ENCODE data around the gene NEK10.
"Not testable (repeated sequence)": the region's sequence is repeated elsewhere in the genome, so short reads cannot be mapped to it uniquely, and the experiment has no call there.

Gene NEK10

GRCh38 chr3:27353221-27353620, 16.0 kb downstream of the NEK10 start:
- DNase-seq, result no peak

DNA sequence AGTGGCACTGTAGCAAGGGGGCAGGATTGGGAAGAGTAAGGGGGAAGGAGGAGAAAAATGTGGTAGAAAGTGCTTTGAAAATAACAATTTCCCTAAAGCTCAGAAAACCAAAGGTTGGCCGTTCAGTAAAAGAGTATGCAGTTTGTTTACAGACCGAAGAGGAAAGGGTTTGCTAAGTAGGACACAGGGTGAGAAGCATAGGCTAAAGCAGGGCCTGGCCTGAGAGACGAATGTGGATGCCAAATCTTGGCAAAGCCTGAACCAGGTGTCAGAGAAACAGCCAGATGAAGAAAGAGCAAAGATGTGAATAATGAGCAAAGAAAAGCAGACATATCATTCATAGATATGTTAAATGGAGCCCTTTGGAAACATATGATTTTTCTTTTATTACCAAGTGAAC, 17.1 kb downstream of the NEK10 start:
- DNase-seq, result no peak

- DNase-seq, result no peak
Observed at GRCh38 chr3:27349832-27350231, 19.4 kb downstream of the NEK10 start.

- no peak for DNase-seq
Observed at GRCh38 chr3:27345959-27346865, 23.0 kb downstream of the NEK10 start.

- peak; percentile 2 to 20 for DNase-seq
Observed at GRCh38 chr3:27345493-27345892, 23.7 kb downstream of the NEK10 start.

GRCh38 chr3:27345045-27345444, 24.1 kb downstream of the NEK10 start:
- no peak for DNase-seq

GRCh38 chr3:27344192-27344591, 25.0 kb downstream of the NEK10 start:
- no peak for DNase-seq

DNA sequence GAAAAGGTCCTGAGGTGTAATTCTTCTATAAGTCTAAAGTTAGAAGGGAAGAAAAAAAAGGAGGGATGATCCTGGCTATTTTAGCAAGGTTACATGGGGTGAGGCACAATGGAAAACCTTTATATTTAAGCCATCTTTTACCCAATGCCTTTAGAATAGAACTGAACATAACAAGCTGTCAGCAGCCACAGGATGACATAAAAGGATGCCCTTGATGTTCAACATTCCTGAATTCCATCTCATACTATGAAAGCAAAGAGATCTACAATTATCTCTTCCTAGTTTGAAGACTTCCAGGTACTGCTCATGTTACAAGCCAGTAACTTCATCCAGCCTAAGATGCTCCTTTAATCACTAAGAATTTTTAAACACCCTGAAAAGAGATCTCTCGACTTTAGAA, 26.9 kb downstream of the NEK10 start:
- DNase-seq, result no peak

DNA sequence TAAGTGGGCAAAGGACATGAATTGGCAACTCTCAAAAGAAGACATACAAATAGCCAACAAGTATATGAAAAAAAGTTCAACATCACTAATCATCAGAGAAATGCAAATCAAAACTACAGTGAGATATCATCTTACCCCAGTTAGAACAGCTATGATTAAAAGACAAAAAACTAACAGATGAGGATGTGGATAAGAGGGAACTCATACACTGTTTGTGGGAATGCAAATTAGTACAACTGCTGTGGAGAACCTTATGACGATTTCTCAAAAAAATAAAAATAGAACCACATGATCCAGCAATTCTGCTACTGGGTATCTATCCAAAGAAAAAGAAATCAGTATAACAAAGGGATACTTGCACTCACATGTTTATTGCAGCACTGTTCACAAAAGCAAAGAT, 28.6 kb downstream of the NEK10 start:
- no peak for DNase-seq

- DNase-seq, result no peak
Observed at GRCh38 chr3:27335571-27335970, 33.6 kb downstream of the NEK10 start.

DNA sequence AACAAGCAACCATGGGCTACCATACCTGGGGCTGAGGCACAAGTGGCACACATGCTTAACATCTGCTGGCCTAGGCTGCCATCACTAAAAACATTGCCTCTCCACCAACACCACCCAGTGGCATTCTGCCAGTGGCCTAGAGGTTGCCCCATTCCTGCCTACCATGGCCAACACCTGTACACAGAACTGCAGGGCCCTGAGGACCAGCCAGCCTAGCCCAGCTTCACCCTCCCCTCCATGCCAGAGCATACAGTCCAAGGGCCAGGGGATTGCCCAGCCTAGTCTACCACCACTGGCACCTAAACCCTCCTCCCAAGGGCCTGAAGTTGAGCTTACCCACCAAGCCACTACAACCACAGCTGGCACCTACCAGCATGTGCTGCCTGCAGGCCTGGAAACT, 35.3 kb downstream of the NEK10 start:
- DNase-seq, result no peak

DNA sequence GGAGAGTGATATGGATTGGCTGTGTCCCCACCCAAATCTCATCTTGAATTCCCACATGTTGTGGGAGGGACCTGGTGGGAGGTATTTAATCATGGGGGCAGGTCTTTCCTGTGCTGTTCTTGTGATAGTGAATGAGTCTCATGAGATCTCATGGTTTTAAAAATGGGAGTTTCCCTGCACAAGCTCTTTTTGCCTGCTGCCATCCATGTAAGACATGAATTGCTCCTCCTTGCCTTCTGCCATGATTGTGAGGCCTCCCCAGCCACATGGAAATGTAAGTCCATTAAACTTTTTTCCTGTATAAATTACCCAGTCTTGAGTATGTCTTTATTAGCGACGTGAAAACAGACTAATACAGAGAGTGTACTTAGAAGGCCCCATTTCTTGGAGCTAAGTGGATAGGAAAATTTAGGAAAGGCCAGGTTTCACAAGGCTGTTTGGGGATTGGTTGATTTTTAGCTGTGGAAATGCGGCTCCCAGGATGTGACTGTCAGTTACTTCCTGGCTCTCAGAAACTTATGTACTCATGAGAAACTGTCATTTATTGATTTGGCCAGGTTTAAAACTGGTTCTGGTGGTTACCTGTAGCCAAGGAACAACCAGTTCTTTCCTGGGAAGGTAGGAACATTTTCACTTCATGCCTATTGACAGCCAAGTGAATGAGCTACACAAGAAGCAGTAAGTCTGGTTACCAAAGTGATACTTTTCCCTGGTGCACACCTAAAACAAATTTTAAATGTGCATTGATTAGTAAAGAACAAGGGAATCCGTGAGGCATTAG, 40.0 kb downstream of the NEK10 start:
- not testable (repeated sequence) for DNase-seq

- DNase-seq, result no peak
Observed at GRCh38 chr3:27326629-27327545, 42.3 kb downstream of the NEK10 start.

DNA sequence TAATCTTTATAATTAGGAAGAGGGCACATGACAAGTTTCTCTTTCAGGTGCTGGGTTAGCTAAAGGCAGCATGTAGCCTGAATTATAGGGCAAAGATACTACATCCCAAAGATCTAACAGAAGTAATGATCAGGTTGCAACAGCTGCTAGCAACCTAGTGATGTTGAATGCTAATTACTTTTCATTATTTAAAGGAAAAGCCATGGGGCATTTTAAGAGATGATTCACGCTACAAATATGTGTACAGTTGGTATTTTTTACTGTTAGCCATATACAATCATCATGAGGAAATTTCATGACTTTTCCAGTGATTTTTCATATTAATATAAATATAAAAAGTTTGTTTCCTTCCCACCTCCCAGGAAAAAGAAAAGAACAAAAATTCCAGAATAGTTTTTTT, 43.0 kb downstream of the NEK10 start:
- DNase-seq, result no peak

DNA sequence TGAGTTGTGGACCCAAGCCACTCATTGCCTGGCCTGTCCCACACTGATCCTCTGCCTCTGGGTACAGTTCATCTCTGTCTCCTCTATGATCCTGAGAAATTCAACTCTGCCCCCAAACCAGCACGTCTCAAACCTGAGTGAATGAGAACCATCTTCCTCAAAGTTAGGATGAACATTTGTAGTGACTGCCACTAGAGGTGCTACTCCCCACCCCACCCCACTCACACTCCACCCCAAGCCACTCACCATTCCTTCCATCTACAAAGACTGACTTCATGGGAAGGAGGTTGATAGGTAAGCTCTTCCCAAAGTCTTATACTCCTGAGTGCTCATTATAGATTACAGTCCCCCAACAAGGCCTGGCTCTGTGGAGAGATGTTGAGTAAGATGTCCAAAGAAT, 43.8 kb downstream of the NEK10 start:
- no peak for DNase-seq

DNA sequence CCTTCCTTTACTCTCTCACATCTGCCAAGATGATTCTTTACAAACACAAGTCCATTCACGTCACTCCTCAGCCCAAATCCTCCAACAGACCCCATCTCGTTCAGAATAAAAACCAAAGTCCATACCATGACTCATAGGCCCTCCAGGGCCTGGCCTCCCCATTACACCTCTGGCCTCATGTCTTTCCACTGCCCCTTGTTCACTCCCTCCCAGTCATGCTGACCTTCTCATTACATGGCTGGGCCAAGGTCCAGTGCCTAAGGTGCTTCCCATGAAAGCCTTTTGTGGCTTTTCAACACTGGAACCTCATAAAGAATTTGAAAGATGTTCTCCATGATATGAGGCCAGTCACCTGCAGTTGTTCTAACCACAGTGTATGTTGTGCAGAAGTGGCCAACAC, 44.5 kb downstream of the NEK10 start:
- DNase-seq, result no peak

DNA sequence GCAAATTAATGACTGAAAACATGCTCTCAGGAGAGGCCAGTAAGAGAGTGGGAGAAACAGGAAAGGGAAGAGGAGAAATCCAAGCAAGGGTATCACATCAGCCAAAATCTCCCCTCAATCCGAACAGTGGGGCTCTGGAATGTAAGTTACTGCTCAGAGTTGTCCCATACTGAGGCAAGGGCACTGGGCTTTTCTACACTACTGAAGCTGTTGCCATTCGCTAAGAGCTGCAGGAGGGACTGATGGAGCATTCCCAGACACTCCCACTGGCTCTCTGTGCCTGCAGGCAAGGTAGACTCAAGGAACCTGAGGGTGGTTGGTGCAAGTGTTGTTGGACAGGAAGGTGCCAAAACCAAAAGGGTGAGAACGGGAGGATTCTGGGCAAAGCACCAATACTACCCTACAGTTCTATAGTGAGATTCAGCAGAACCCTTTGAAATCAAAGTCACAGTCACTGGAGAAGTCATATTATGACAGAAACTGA, 46.1 kb downstream of the NEK10 start:
- no peak for DNase-seq

- DNase-seq, result no peak
Observed at GRCh38 chr3:27322634-27323033, 46.5 kb downstream of the NEK10 start.

GRCh38 chr3:27319847-27320526, 49.2 kb downstream of the NEK10 start:
- DNase-seq, result no peak

DNA sequence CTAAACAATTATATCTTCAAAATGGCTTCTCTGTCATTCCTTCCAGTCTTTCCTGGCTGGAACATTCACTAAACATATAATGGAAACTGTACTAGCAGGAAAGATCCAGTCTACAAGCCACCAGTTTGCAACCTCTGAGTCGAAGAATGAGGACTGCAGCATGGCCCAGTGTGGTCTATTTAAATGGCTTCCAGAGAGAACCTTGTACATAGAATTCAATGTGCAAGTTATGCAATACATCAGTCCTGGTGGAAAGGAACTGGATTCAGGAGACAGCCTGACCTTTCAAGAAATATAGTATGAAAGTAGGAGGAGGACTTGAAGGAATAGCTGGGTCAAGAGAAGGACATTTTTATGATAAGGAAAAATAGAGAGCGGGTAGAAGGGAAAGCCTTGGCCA, 49.9 kb downstream of the NEK10 start:
- DNase-seq, result no peak

DNA sequence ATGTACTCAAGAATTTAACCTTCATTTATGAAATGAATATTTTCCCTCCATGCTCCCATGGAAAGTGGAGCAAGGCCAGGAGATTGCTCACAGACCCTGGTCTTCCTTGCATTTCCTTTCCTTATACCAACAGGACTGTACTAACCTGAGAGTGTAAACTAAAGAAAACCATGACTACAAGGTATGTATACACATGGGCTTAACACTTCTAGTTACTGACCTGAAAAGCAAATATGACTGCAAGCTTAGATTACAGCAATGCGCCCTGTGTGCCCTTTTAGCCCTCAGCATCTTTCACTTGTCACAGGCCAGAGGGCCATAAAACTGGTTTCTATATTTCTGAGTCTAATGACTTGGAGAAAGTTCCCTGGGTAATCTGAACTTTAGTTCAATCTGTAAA, 52.1 kb downstream of the NEK10 start:
- no peak for DNase-seq

DNA sequence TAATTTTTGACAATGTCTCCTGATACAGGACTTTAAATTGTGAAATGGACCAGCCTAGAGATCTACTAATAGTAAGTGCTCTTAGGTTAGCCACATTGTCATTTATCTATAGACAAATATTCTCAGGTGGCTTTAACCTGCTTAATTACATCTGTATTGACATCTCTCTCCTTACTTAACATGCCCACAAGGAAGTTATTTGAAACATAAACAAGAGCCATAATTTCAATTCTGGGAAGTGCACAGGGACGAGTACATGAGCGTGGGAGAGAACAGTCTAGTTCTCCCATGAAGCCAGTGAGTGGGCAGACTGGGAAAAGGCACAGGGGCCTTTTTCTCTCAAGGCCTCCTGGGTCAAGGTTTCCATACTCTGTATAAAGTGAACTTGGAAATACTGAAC, 54.2 kb downstream of the NEK10 start:
- DNase-seq, result no peak

All from CD4-positive, alpha-beta T cell treated with Interleukin-1 beta for 1 hour (primary cell).